Stimulated activated CD8-positive, alpha-beta memory T cell treated with anti-CD3 and anti-CD28 coated beads, Interleukin-7, amount 100 ng/mL, for 48 hours (primary cell): Measurements from ENCODE around the gene TBC1D7.

Experiments
- DNase-seq, 2 donors: peaks; one replicate each; pipeline ENCODE4 v3.0.0-alpha.2; 2020; ENCODE audit warnings: low read depth in 1 of 2; ENCODE audit errors: extremely low read depth in 1 of 2

TBC1D7 gene

DNA sequence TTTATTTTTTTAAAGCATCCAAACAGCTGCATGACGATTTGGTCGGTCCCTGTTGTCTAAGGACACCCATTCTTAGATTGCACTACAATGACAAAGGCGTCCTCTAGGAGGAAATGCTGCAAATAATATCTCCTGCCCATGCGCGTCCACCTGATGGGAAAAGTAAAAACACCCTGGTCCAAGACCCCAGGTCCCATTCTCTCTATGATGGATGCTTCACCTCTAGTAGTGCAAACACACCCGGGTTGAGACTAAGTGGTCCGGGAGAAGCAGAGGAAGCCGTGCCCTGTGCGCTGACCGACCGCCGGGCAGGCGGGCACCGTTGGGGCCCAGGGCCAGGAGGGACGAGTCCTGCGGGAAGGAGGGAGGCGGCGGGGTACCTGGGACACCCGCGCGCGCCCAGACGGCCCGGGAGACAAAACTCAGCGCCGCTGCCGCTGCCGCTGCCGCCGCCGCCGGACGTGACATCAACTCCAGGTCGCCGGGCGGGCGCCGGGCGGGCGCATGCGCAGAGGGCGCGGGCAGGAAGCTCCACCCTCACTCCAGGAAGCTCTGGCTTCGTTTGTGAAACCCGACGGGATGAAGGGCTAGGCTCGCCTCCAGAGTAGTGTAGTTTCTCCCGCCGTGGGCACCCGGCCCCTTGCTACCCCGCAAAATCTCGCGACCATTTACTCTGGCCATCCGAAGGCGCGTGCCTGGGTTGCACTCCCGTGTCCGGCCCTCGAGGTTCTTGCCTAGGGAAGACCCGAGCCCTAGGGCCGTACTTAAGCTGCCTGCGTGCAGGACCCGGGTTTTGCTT lies at the start of gene TBC1D7:
TBC1D7 (minus strand) TSS at position 462 of the 799 bp plus-strand sequence. CDS start 1,639 bp downstream, outside the sequence.
- peak; percentile 84 to 87 for DNase-seq

DNA sequence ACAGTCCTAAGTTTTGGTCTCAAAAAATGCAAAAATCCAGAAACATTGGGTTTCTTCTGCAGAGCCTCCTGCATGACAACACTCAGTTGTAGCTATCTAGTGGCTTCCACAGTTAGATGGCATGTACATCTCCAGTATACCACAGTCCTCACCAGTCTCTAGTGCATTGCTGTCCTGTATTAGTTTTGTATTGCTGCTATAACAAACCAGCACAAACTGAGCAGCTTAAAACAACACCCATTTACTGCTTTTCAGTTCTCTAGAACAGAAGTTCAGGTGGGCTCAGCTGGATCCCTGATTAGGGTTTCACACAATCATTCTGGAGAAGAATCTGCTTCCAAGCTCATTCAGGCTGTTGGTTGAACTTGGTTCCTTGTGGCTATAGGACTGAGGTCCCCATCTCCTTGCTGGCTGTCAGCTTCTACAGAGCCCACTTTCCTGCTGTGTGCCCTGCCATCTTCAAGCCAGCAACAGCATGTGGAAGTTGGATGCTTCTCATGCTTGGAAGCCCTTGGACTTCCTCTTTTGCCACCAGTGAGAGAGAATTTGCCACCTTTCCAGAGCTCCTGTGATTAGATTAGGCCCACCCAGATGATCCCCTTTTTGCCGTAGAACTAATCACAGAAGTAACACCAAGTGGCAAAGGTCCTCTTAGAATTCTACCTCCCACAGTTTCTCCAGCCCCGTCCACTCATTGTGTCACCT lies 48.9 kb upstream of the TBC1D7 start:
- no peak for DNase-seq

DNA sequence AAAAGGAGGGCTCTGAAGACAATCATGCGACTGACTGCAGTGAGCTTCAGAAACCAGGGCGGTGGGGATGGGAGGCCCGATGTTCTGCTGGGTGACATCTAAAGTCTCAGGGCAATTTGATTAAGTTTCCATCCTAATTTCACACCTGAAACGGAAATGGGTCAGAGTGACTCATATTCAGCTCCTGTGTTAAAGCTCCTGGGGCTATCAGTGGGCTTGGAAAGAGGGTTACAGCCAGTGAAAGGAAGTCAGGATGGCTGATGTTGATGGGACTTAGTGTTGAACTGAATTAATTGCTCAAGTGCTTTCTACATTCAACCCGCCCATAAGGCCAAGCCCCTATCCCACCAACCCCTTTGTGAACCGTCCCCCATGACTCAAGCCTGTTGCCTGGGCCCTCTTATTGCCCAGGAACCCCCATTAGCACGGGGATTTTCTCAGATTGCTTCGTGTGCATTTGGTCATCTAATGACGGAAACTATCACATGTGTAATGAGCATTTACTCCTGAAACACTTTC lies 47.1 kb upstream of the TBC1D7 start:
- DNase-seq = peak; percentile 33 to 40

DNA sequence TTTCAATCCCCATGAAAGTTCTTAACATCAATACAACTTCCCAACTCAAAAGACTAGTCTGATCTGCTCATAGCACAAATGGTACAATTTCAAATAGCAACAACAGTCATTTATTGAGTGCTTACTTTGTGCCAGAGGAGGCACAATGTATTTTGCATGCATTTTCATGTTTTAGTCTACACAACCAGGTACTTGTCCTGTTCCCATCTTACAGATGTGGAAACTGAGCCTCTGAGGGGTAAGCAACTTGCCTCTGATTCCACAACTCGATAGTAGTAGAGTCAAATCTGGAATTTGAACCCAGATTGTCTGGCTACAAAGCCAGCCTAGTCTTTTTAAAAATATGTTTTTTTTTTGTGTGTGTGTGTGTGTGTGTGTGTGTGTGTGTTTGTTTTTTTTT lies 45.6 kb upstream of the TBC1D7 start:
- no peak for DNase-seq

DNA sequence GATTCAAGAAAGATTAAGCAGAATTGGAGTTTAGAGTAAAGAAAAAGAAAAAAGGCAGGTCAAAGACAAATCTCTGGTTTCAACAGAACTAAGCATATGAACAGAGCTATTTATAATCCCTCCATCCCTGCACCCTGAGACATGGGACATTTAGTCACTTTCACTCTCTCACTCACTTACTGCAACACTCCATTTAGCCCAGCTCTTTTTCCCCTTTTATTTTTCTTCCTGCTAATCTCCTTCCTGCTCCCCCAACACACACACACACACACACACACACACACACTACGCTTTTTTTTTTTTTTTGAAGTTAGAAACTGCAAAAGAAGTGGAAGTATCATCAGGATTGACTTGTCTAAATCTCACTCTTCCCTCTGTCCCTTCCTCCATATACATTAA lies 45.1 kb upstream of the TBC1D7 start:
- no peak for DNase-seq

DNA sequence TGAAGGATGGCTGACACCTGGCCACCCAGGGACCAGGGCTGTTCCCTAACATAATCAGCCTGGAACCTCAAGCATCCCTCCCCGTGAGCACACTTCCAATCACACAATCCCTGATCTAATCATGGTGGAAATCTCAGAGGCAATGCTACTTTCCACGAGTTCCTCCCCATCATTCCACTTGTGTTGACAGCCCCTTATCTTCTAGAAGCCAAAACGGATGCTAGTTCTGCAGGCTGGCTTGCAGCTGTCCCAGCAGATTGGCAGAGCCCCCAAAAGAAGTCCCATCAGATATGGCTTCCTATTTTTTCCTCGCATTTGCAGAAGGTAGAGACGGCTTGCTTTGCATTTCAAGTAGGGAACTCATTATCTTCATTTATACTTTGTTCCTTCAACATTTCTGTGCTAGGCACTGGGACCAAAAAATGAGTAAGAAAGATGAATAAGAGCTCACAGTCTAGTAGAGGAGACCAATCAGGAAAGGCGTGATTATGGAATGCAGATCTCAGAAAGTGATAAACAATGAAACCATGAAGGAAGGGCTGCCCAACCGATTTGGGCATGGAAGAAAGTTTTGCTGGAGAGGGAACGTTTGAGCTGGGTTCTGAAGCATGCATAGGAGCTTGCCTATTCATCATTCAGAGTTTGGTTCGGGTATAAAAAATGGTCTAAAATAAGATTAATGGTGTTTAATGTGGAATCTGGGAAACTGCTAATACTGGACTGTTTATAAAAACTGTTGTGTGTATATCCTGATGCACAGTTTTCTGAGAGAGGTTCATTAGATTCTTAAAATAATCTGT lies 44.6 kb upstream of the TBC1D7 start:
- no peak for DNase-seq

DNA sequence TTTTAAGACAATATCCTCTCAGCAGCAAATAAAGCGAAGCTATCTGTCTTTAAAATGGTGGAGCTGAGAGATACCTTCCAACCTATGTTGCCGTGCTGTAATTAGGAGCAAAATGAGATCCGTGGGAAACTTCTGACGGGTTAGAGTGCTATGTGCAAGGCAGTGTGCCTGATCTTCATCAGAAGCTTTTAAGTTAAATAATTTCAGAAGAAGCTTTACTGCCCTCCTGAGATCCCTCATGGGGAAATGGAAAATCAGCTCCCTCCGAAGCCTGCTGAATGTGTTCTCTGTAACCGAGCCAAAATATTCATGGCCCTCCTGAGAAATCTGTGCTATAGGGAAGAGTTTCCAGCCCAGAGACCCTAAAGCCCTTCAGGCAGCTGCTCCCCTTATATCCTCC lies 43.7 kb upstream of the TBC1D7 start:
- no peak for DNase-seq

DNA sequence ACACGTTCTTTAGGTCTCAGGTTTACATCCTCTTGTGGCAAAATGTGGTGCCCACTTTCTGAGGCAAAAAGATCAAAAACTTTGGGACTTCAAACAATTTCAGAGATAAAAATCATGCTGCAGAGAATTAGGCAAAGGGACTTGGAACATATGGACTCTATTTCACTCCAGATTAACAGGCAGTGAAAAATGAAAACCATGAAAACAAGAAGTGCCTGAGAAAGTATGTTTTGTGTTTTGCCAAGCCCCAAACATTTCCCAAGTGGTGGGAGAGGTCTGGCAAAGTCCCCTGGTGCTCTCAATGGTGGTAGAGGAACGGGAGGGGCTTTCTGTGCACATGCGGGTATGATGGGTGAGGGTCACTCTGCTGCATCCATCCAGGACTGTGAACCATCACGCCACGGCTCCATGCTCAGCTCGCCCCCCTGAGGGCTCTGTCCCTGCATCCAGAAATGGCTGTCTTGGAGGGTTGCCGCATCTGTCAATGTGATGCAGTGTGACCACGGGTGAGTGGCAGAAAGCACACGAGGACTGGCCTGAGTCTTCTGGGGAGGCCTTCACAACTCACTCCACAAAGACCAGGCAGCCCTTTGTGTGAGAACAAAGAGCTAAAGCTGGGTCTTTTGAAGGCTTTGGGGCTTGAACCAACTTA lies 43.2 kb upstream of the TBC1D7 start:
- DNase-seq = no peak

DNA sequence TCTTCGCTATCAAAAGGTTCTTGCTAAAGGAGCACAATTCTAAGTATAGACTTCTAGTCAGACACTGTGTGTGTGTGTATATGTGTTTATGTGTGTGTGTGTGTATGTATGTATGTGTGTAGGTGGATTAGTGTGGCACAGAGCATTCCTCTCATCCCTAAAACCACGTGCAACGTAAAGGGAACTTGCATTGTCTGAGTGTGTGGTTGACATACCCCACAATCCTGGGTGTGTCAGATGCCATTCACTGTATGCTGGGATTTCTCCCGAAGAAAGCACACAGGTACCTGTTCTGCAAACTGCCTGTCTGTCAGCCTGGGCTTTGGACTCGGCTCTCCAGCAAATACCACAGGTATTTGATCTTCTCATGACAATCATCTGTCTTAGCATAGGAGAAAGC lies 42.3 kb upstream of the TBC1D7 start:
- no peak for DNase-seq

DNA sequence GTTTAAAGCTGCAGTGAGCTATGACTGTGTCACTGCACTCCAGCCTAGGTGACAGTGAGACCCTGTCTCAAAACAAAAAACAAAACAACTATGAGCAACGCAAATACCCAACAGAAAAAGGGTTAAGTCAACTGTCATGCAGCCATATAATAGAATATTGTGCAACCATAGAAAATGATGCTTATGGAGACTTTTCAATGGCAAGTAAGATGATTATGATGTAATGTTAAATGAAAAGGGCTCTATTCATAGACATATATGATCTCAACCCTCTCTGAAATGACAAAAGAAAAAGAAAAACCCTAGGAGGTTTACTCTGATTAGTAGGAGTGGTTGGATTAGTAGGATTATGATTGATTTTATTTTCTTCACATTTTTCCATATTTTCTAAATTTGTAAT lies 41.3 kb upstream of the TBC1D7 start:
- DNase-seq = no peak

DNA sequence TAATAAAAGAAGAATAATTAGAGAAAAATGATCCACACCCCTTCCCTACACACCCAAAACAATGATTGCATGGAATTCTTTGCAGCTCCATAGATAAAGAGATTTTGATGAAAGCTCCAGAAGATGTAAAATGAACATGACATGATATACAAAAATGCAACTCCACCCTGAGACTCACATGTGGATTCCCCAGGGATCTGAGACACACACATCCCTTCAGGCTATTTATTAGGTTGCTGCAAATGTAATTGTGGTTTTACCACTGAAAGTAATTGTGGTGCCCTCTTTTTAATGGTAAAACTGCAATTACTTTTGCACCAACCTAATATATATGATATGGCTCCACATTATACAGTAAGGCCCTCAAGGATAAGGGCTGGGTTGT lies 40.4 kb upstream of the TBC1D7 start:
- no peak for DNase-seq

DNA sequence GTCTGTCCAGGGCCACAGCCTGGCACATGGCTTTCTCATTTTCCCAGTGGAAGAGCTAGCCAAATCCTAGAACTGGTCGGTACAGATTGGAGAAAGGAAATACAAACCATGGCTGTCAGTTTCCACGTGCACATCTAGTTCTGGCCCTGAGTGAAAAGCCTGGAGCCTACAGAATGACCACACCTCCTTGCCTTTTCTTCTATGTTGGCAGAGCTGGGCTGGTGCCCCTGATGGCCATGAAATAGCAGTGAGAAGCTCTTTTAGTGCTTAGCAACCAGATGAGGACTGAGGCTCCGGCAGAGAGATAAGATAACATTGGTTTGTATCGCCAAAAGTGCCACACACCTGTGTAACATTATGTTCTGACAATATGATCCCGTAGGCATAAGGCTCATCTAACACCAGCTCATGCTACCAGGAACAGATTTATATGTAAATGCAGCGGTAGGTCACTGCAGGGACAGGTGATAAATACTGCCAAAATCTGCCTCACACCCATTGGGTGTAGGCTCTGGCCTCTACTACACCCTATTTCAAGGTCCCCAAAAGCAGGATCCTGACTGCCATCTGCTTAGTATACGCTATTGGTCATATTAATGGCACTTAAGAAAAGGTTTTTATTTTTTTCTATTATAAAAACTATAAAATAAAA lies 39.9 kb upstream of the TBC1D7 start:
- no peak for DNase-seq

DNA sequence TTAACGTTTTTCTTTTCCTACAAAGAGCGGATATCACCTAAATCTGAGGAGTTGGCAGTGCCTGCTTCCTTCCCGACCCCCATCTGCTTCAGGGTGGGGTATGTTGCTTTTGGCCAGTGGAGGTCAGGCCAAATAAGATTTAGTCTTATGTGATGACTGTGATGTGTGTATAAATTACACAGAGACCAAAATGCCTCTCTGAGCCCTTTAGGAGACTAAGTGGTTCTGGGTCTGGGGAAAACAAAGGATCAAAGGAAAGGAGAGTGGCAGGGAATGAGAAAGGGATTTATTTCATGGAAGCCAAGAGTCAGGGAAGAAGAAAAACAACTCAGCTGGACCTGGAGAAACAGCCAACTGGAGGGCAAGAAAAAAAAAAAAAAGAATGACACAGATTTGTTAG lies 39.1 kb upstream of the TBC1D7 start:
- no peak for DNase-seq

DNA sequence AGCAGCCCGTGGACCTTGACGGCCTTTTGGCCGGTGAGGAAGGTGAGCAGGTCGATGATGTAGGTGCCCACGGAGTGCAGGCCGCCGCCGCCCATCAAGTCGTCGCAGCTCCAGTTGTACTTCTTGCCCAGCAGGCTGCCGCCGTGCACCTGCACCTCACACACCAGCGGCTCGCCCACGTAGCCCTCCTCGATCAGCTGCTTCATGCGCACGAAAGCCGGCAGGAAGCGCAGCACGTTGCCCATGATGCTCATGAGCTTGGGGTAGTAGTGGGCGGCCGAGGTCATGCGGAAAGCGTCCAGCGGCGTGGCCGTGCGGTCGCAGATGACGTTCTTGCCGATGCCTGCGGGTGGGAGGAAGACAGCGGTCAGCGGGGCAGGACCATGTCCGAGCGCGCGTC lies 37.0 kb upstream of the TBC1D7 start:
- DNase-seq = no peak

DNA sequence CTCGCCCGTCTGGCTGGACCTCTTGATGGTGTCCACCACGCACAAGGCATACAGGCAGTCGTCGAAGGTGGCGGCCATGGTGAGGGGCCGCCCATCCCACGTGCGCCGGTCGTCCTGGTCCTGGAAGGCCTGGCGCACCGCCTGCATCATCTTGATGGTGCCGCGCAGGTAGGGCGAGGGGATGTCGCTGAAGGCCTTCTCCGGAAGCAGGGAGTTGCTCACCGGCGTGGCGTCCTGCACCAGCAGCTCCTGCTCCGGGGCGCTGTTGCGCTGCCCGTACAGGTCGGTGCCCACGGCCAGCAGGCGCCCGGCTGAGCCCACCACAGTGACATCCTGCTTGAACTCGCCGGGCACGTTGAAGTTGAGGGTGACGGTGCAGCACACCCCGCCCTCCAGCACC lies 36.5 kb upstream of the TBC1D7 start:
- no peak for DNase-seq

DNA sequence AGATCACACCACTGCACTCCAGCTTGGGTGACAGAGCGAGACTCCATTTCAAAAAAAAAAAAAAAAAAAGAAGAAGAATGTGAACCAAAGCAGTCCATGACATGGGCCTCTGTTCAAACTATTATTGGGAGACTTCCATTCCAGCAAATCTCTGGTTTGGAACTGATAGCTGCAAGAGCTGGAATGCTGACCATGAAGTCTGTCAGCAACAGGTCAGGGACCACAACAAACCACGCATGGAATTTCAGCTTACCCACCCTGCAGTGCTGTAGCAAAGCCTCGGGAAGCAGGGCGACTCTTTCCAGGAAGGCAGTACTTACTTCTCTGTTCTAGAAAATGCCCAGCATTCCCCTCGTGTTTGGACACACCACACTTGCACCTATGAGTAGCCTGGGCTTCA lies 34.1 kb upstream of the TBC1D7 start:
- DNase-seq = no peak

DNA sequence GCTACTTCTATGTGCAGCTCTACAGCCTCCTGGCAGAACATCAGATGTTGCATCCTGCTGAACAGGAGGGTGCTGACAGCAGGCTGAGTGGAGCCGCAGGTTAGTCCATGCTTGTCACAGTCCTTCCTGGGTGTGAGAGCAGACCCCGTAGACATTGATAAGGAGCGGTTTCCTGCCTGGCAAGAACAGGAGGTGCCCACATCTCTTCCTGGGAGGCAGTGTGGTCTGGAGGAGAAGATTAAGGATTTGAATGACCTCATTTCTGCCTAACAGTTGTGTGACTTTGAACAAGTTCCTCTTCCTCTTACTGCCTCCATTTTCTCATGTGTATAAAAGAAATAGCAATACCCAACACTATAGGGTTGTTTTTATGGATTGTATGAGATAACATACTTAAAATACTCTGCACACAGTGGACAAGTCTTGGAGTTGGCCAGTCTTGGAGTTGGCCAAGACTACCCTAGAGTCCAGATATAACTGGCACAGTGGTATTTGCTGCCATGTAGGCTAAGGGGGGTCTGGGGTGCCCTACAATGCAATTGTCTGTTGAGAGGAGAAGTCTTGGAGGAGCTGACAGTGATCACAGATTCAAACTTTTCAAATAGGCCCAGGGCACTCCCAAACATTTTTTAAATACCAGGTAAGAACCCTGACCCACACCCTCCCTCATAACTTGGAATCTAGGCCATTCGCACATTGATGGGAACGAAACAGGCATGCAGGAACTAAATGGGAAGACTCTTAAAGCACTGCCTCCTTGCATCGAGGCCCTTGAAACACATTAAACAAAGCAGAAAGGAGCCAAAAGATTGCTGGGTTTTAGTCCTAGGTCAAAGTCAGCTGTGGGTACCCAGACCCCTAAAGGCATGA lies 32.6 kb upstream of the TBC1D7 start:
- no peak for DNase-seq

DNA sequence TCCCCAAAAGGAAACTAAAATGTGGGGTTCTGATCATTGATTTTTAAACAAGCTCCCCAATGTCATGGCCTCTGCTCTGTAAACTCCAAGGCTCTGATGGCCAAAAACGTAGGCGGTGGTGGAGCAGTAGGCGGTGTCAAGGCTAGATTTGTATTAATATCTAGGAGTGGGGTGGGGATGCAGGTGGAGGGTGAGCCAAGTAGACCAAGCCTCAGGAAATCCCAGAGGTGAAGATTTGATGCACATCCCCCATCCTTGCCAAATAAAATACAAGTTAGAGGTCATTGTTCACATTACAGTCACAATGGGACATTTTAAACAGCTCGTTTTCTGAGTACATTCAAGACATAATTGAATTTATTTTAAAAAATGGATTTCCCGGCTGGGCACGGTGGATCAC lies 30.9 kb upstream of the TBC1D7 start:
- DNase-seq = no peak

DNA sequence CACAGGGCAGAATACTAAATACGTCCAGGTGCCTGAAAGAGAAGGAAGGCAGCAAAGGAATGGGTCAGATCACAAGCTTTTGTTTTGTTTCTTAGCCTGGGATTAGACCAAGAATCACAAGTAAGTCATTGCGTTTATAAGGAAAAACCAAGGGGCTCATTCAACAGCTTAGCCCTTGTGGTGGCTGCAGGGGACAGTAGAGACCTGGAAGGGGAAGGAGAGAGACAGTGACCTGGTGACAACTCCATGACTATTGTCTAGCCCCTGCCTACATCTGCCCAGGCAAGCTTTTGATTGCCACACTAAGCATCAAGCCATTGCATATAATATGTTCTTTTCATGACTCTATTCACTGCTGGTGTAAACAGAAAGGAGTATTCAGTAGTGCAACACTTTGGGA lies 30.2 kb upstream of the TBC1D7 start:
- no peak for DNase-seq
